Measurements from ENCODE around the gene SLC25A36. TPM values are rescaled to one million over a fixed set of nuclear protein-coding genes. Genes with fewer than 3 reads are reported as not detected.

Gene SLC25A36
- total RNA-seq, 2 experiments from 2014 or later = 166 to 171 TPM

- POLR2A ChIA-PET = no interaction called here
- H3K36me3 Mint-ChIP-seq (ENCODE audit: low read depth) = no peaks in the 10 kb centered on the region
- H3K27ac Mint-ChIP-seq = no peak overlapping the region
These were observed 54.2 kb downstream of the SLC25A36 start for GRCh38 chr3:140995881-140996280.

GRCh38 chr3:141000027-141000663, 58.5 kb downstream of the SLC25A36 start:
- H3K27ac Mint-ChIP-seq = no peak overlapping the region
- H3K4me1 ChIP-seq (ENCODE audit: insufficient read depth, low read length) = no peaks in the 10 kb centered on the region
- no peak overlapping the region for H3K4me3 ChIP-seq (ENCODE audit: low read length)
- ChIA-PET POLR2A (interaction anchor here (1.2 kb wide), 1 partner anchor 106 kb away, joined by 3 read pairs; no protein-coding TSS in a partner anchor), CTCF (interaction anchor here (1.2 to 2.0 kb wide), 3 partner anchors 11 to 256 kb away, joined by 3 to 6 read pairs (median 6); no protein-coding TSS in a partner anchor)
- H3K36me3 Mint-ChIP-seq (ENCODE audit: low read depth) = no peaks in the 10 kb centered on the region
- no peak overlapping the region for H3K4me3 Mint-ChIP-seq
- no peaks in the 10 kb centered on the region for H3K27me3 ChIP-seq (ENCODE audit: control insufficient read depth in 1 of 2, insufficient read depth in 2 of 2, low read length in 2 of 2)
- H3K27ac ChIP-seq (ENCODE audit: low read depth in 1 of 2, low read length in 2 of 2) = no peak overlapping the region
- no peaks in the 10 kb centered on the region for H3K9me3 ChIP-seq (ENCODE audit: control insufficient read depth in 1 of 2, insufficient read depth in 1 of 2, low read length in 2 of 2)
- no peaks in the 10 kb centered on the region for H3K27me3 Mint-ChIP-seq
- H3K9me3 Mint-ChIP-seq = no peaks in the 10 kb centered on the region
- DNase-seq (peak; percentile 8 to 70 (median 36)), ATAC-seq (ENCODE audit: poor library complexity) (peak; percentile 86)
- TF ChIP-seq CTCF (IDR thresholded peaks at IDR 0.05) = peak; percentile 50
- no peaks in the 10 kb centered on the region for H3K36me3 ChIP-seq (ENCODE audit: insufficient read depth, low read length)
- intact Hi-C loops (cut with DNase I, micrococcal nuclease) = loop anchor here in 1 of 2 experiments (1.0 to 2.0 kb wide), 2 partner anchors 105 to 192 kb away; no protein-coding TSS in a partner anchor
- no peaks in the 10 kb centered on the region for H3K4me1 Mint-ChIP-seq (ENCODE audit: low read depth)

More at GRCh38 chr3:140995881-140996280, 54.2 kb downstream of the SLC25A36 start:
- Histone ChIP-seq H3K27me3 (ENCODE audit: control insufficient read depth in 1 of 2, insufficient read depth in 2 of 2, low read length in 2 of 2) (no peaks in the 10 kb centered on the region), H3K27ac (ENCODE audit: low read depth in 1 of 2, low read length in 2 of 2) (no peak overlapping the region), H3K4me3 (ENCODE audit: low read length) (no peak overlapping the region), H3K4me1 (ENCODE audit: insufficient read depth, low read length) (no peaks in the 10 kb centered on the region), H3K9me3 (ENCODE audit: control insufficient read depth in 1 of 2, insufficient read depth in 1 of 2, low read length in 2 of 2) (no peaks in the 10 kb centered on the region), H3K36me3 (ENCODE audit: insufficient read depth, low read length) (no peaks in the 10 kb centered on the region)
- Mint-ChIP-seq H3K4me3 (no peak overlapping the region), H3K27me3 (no peaks in the 10 kb centered on the region), H3K4me1 (ENCODE audit: low read depth) (no peaks in the 10 kb centered on the region), H3K9me3 (no peaks in the 10 kb centered on the region)
- intact Hi-C loops (cut with DNase I, micrococcal nuclease) = loop anchor here in 1 of 2 experiments (2.0 kb wide), 1 partner anchor 113 kb away; no protein-coding TSS in a partner anchor
- CTCF ChIA-PET = no interaction called here
- no peak for DNase-seq
- no peak for TF ChIP-seq CTCF (IDR thresholded peaks at IDR 0.05)
- ATAC-seq (ENCODE audit: poor library complexity) = no peak

GRCh38 chr3:141000686-141001085, 59.0 kb downstream of the SLC25A36 start:
- ATAC-seq (ENCODE audit: poor library complexity) (no peak), DNase-seq (no peak)
- Histone ChIP-seq H3K9me3 (ENCODE audit: control insufficient read depth in 1 of 2, insufficient read depth in 1 of 2, low read length in 2 of 2) (no peaks in the 10 kb centered on the region), H3K36me3 (ENCODE audit: insufficient read depth, low read length) (no peaks in the 10 kb centered on the region), H3K27ac (ENCODE audit: low read depth in 1 of 2, low read length in 2 of 2) (no peak overlapping the region), H3K4me3 (ENCODE audit: low read length) (no peak overlapping the region), H3K4me1 (ENCODE audit: insufficient read depth, low read length) (no peaks in the 10 kb centered on the region), H3K27me3 (ENCODE audit: control insufficient read depth in 1 of 2, insufficient read depth in 2 of 2, low read length in 2 of 2) (no peaks in the 10 kb centered on the region)
- H3K4me1 Mint-ChIP-seq (ENCODE audit: low read depth) = no peaks in the 10 kb centered on the region
- ChIA-PET POLR2A (interaction anchor here (1.2 kb wide), 1 partner anchor 105 kb away, joined by 3 read pairs; no protein-coding TSS in a partner anchor), CTCF (interaction anchor here (1.2 to 2.0 kb wide), 3 partner anchors 11 to 255 kb away, joined by 3 to 6 read pairs (median 6); no protein-coding TSS in a partner anchor)
- no peak for TF ChIP-seq CTCF (IDR thresholded peaks at IDR 0.05)
- H3K9me3 Mint-ChIP-seq = no peaks in the 10 kb centered on the region
- H3K27ac Mint-ChIP-seq = no peak overlapping the region
- no peak overlapping the region for H3K4me3 Mint-ChIP-seq
- H3K36me3 Mint-ChIP-seq (ENCODE audit: low read depth) = no peaks in the 10 kb centered on the region
- H3K27me3 Mint-ChIP-seq = no peaks in the 10 kb centered on the region
- intact Hi-C loops (cut with DNase I, micrococcal nuclease) = loop anchor here in 1 of 2 experiments (1.0 to 2.0 kb wide), 2 partner anchors 104 to 192 kb away; no protein-coding TSS in a partner anchor

Measured in CD4-positive, alpha-beta T cell (primary cell).